Uterus (tissue), 4 donors: ENCODE results near the gene SCARF2. TPM values are rescaled to one million over a fixed set of nuclear protein-coding genes. Genes with fewer than 3 reads are reported as not detected.
"Not testable (repeated sequence)": the region's sequence is repeated elsewhere in the genome, so short reads cannot be mapped to it uniquely, and the experiment has no call there.

Source experiments
- DNase-seq, 2 donors: peaks; one replicate each; pipeline ENCODE4 v3.0.0-alpha.2; 2019 to 2020
- H3K27ac ChIP-seq, 2 donors: fragments of 200-600 bp; sonication (generic); 1 replicate in 1 of 2; 2 replicates in 1 of 2; pipeline ENCODE4 v1.5.1; 2016 to 2018
- H3K27me3 ChIP-seq, 2 donors: fragments of 200-600 bp; sonication (generic); one replicate each; pipeline ENCODE4 v1.5.1; 2018 to 2019; ENCODE audit warnings: control low read depth in 1 of 2
- H3K36me3 ChIP-seq, 2 donors: fragments of 200-600 bp; sonication (generic); one replicate each; pipeline ENCODE4 v1.5.1; 2019; ENCODE audit warnings: control low read depth in 1 of 2
- H3K4me1 ChIP-seq, 2 donors: fragments of 200-600 bp; sonication (generic); one replicate each; pipeline ENCODE4 v1.5.1; 2018 to 2019; ENCODE audit warnings: control low read depth in 1 of 2
- H3K4me3 ChIP-seq, 2 donors: fragments of 200-600 bp; sonication (generic); 1 replicate in 1 of 2; 2 replicates in 1 of 2; pipeline ENCODE4 v1.5.1; 2018 to 2019; ENCODE audit warnings: mild to moderate bottlenecking in 1 of 2
- H3K9me3 ChIP-seq, 2 donors: fragments of 200-600 bp; sonication (generic); one replicate each; pipeline ENCODE4 v1.5.1; 2019; ENCODE audit warnings: control low read depth in 1 of 2
- CTCF ChIP-seq, 4 experiments: fragments of 200-600 bp in 2 of 4; fragments of 450-650 bp in 2 of 4; sonication (generic) in 2 of 4; IDR thresholded peaks; one replicate each; pipeline ENCODE4 v1.5.1; 2016 to 2019; ENCODE audit warnings: antibody characterized with exemption in 4 of 4, mild to moderate bottlenecking in 2 of 4, moderate library complexity in 1 of 4
- POLR2A ChIP-seq, 2 donors: fragments of 450-650 bp; IDR thresholded peaks; one replicate each; pipeline ENCODE4 v1.6.1; 2016; ENCODE audit warnings: antibody characterized with exemption in 2 of 2, mild to moderate bottlenecking in 1 of 2, moderate library complexity in 1 of 2
- intact Hi-C: fragments of 100-400 bp; cut with DNase I; formaldehyde crosslinking; loops from one replicate; pipeline ENCODE4 v1.15.1; 2023; ENCODE audit warnings: low total_unique reads
- total RNA-seq, 4 donors: library from RNA; depleted of rRNA in 3 of 4; stranded (reverse); fragments of >200 nt in 3 of 4; gene quantifications; one replicate each; pipeline versions ENCODE4 v1.1.0 to v1.2.4, GENCODE V29; 2014 to 2023
- donor health status: DM: yes; HTN: yes; CAD: no.

SCARF2 gene
- total RNA-seq, 4 donors from 2014 or later = 22.9 to 84.5 (median 30.1) TPM

DNA sequence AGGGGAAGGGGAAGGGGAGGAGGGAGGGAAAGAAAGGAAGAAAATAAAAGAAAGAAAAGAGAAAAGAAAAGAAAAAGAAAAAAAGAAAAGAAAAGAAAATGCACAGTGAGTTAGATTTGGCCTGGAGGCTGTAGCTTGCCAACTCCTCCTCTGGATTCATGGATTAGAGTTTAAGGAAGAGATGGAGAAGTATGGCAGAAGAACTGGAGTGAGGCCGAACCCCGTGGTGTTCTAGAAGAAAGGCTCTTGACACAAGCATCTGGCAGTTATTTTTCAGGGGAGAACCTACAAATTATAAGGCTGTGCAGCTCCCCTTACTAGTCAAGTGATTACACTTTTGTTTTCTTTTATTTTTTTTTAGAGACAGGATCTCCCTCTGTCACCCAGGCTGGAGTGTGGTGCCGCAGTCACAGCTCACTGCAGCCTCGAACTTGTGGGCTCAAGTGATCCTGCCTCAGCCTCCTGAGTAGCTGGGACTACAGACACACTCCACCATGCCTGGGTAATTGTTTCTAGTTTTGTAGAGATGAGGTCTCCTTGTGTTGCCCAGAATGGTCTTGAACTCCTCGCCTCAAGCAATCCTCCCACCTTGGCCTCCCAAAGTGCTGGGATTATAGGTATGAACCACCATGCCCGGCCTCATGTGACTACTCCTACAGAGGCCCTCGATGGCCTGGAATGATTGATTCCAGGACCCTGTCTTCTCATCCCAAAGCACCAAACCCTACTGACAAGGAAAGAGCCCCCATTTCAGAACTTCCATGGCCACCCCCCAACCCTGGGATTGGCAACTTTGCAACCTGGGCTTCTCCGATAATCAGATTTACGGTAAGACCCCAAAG lies 24.2 kb downstream of the SCARF2 start:
- TF ChIP-seq POLR2A (IDR thresholded peaks at IDR 0.05) (no peak), CTCF (IDR thresholded peaks at IDR 0.05) (no peak)
- Histone ChIP-seq H3K9me3 (no peaks in the 10 kb centered on the region), H3K4me3 (no peak overlapping the region), H3K4me1 (no peaks in the 10 kb centered on the region), H3K27me3 (no peaks in the 10 kb centered on the region), H3K27ac (no peak overlapping the region), H3K36me3 (no peaks in the 10 kb centered on the region)
- DNase-seq = no peak
- intact Hi-C loops = no loop called here

DNA sequence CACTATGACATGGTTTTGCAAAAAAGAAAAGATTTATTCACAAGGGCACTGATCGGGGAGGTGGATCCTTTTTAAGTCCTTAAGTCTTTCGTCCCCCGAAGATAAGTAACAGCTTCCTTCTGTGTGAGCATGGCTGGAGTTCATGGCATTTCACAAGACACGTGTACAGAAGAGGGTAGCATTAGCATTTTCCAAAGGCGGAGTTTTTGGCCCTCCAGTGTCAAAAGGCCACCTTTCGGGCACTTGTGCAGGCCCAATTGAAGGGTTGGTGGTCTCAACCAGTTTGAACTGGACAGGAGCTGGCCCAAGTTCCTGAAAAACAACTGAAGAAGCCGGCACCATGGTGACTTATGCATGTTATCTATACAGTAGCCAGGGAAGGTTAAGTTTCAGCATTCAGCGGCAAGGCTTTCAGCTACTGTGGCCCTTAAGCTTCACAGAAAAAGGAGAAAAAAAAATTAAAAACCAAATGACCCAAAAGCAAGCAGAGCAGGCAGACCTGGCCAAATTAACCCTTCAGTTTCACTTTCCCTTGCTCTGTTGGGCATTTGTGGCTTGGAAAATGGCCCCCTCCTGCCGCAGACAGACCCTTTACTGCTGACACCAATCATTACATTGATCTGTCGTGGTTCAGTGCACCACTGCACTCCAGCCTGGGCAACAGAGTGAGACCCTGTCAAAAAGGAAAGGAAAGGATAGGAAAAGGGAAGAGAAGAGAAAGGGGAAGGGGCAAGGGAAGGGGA lies 25.0 kb downstream of the SCARF2 start:
- no peaks in the 10 kb centered on the region for H3K36me3 ChIP-seq
- no peaks in the 10 kb centered on the region for H3K9me3 ChIP-seq
- no peak overlapping the region for H3K27ac ChIP-seq
- H3K27me3 ChIP-seq = no peaks in the 10 kb centered on the region
- intact Hi-C loops = no loop called here
- H3K4me3 ChIP-seq = no peak overlapping the region
- TF ChIP-seq POLR2A (IDR thresholded peaks at IDR 0.05) (no peak), CTCF (IDR thresholded peaks at IDR 0.05) (no peak)
- peak in 1 of 2 donors; percentile 3 for DNase-seq
- no peaks in the 10 kb centered on the region for H3K4me1 ChIP-seq

- H3K9me3 ChIP-seq, DNase-seq, H3K27me3 ChIP-seq, H3K36me3 ChIP-seq, H3K27ac ChIP-seq, H3K4me1 ChIP-seq, intact Hi-C loops, H3K4me3 ChIP-seq: not testable (repeated sequence)
Measured at GRCh38 chr22:20409385-20409784, 28.2 kb downstream of the SCARF2 start.

- Histone ChIP-seq H3K9me3 (no peaks in the 10 kb centered on the region), H3K27me3 (no peaks in the 10 kb centered on the region), H3K36me3 (no peaks in the 10 kb centered on the region), H3K27ac (no peak overlapping the region), H3K4me3 (no peak overlapping the region), H3K4me1 (no peaks in the 10 kb centered on the region)
- DNase-seq = peak in 1 of 2 donors; percentile 9
- no peak for TF ChIP-seq POLR2A (IDR thresholded peaks at IDR 0.05)
- no peak for TF ChIP-seq CTCF (IDR thresholded peaks at IDR 0.05)
- intact Hi-C loops = no loop called here
Measured at GRCh38 chr22:20408891-20409290, 28.7 kb downstream of the SCARF2 start.

DNA sequence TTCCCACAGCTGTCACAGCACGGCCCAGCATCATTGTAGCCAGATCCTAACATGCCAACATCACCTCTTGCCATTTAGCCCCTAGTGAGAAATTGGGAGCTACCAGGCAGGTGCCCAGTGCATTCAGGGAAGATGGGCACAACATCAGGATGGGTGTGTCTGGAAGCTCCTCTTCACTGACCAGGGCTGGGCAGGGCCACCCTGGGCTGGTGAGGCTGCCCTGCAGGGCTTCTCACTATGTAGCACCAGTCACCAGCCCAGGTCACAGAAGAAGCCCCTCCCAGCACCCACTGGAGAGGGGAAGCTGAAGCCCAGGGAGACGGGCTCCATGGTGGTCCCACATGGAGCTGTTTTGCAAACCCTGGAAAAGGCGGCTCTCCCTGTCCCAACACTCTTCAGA lies 29.8 kb downstream of the SCARF2 start:
- intact Hi-C loops = no loop called here
- Histone ChIP-seq H3K27me3 (no peaks in the 10 kb centered on the region), H3K4me3 (no peak overlapping the region), H3K9me3 (no peaks in the 10 kb centered on the region), H3K4me1 (no peaks in the 10 kb centered on the region), H3K36me3 (no peaks in the 10 kb centered on the region), H3K27ac (no peak overlapping the region)
- no peak for DNase-seq
- TF ChIP-seq POLR2A (IDR thresholded peaks at IDR 0.05) (no peak), CTCF (IDR thresholded peaks at IDR 0.05) (no peak)
